Esophagus squamous epithelium (tissue), 4 donors: ENCODE data around the gene HNMT.

ENCODE experiments used
- CTCF ChIP-seq, 6 experiments: fragments of 450-650 bp in 4 of 6; fragments of 200-600 bp in 2 of 6; sonication (generic) in 2 of 6; IDR thresholded peaks; one replicate each; pipeline ENCODE4 v1.5.1; 2016 to 2019; ENCODE audit warnings: antibody characterized with exemption in 6 of 6, mild to moderate bottlenecking in 4 of 6, moderate library complexity in 4 of 6
- POLR2A ChIP-seq, 4 donors: fragments of 450-650 bp; IDR thresholded peaks; one replicate each; pipeline ENCODE4 v1.6.1; 2017; ENCODE audit warnings: antibody characterized with exemption in 4 of 4, mild to moderate bottlenecking in 4 of 4, moderate library complexity in 3 of 4

DNA sequence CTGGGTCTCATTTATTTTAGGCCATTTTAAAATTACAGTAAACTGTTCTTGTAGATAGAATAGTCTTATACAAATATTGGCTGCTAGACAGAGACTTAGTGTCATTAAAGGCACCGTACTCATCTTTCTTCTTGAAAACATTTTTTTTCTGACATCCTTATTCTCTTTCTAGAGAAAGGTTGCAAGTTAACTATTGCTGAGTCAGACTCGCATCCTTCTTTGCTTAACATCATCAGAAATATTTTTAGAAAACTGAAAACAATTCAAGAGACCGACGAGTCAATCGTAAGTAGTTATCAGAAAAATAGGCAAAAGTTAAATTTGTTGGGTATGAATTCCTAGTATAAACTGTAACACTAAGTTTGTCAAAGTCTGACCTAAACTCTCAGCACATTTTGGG lies 72.2 kb downstream of the HNMT start:
- no peak for TF ChIP-seq CTCF (IDR thresholded peaks at IDR 0.05)
- TF ChIP-seq POLR2A (IDR thresholded peaks at IDR 0.05) = no peak
